GM21737 (cell line): ENCODE data around the gene CPNE5.

ENCODE experiments used
- ATAC-seq: cut with Tn5 transposase; IDR thresholded peaks from one replicate; pipeline ENCODE4 v1.9.1; 2021; ENCODE audit warnings: mild to moderate bottlenecking, moderate library complexity; ENCODE audit not compliant: unreplicated experiment

CPNE5 gene

GRCh38 chr6:36858407-36858981 lies 19.2 kb upstream of the CPNE5 start:
- no peak for ATAC-seq

- no peak for ATAC-seq
These were observed 18.1 kb upstream of the CPNE5 start for GRCh38 chr6:36857325-36857724.

DNA sequence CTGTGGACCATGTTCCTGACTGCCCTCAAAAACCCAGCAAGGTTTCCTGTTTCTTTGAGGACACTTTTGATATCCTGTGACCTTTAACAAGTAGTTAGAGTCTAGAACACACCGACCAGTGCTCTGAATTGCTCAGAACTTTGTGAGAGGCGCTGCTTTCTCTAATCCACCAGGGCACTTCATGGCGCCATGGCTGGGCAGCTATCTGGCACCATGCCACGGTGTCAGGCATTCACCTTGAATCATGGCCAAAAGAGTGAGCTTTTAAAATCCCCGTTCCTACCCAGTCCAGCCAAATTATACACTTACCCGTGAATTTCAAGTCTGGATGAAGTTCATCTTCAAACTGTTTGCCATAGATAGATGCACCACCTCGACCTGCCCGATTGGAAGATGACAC lies 17.0 kb upstream of the CPNE5 start:
- no peak for ATAC-seq

- no peak for ATAC-seq
These were observed 16.5 kb upstream of the CPNE5 start for GRCh38 chr6:36855750-36856149.

DNA sequence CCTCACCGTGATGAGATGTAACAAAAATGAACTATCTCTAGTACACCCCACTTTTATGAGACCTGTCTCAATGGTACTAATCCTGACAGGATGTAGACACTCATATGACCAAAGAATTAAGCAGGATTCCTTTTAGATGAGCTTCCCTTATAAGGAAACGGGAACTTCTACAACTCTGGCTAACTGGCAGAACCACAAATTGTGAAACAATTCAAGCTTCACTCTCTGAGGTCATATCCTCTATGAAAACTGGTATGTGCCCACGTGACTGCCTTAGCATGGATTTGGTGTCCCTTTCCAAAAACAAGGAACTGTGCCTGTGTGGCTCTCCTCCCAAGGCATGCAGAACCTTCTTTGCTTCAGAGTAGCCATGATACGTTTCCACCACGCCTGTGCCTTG lies 14.1 kb upstream of the CPNE5 start:
- no peak for ATAC-seq

GRCh38 chr6:36852481-36853147 lies 13.4 kb upstream of the CPNE5 start:
- no peak for ATAC-seq

DNA sequence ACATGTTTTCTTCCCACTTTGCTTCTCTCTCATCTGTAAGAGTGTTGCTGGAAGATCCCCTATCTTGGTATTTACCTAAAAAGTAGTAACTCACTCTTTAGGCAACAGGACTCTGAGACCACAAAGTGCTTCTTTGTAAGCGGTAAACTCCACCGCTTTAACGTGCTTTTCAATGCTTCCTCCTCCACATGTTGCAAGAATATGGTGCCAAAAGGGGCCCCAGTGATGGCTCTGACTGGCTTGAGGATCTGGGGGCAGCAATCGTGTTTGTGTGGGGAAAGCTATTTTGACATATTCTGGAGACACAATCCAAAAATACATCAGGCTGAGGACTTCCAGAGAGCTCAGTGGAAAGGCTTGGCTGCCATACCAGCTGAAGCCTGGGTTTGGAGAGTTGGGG lies 12.4 kb upstream of the CPNE5 start:
- ATAC-seq, result no peak

- ATAC-seq, result no peak
These were observed 11.9 kb upstream of the CPNE5 start for GRCh38 chr6:36851149-36851614.

- no peak for ATAC-seq
These were observed 10.8 kb upstream of the CPNE5 start for GRCh38 chr6:36850021-36850420.

DNA sequence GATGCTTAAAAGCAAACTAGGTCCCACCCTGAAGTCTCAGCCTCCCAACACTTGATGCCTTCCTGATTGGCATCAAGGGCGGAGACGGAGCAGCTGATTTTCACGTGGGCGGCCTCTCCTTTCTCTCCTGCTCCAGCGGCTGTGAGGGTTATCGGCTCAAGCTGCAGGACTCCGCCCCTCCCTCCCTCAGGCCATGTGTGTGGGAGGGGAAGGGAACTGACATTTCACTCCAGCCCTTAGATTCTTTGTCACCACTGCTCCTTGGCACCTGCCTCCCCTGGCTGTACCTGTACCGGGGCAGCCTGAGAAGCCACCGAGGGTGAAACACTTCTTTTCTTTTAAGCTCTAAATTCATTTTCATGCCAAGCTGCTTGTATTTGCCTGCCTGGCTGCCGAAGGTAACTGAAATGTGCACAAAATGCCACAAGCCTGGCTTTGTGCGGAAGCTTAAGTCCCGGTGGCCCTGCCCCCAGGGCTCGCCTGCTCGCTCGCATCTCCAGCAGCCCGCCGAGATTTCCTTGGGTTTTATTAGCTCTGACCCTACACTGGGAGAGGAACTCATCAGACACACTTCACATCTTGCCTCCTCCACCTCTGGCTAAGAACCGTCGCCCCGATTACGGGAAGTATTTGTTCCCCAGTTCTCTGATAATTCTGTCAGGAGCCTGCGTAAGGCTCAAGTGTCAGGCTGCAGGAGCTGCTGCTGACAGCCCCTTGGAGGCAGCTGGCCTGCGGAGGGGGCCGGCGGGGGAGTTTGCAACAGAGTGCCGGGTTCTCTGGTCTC lies 9.6 kb upstream of the CPNE5 start:
- no peak for ATAC-seq

DNA sequence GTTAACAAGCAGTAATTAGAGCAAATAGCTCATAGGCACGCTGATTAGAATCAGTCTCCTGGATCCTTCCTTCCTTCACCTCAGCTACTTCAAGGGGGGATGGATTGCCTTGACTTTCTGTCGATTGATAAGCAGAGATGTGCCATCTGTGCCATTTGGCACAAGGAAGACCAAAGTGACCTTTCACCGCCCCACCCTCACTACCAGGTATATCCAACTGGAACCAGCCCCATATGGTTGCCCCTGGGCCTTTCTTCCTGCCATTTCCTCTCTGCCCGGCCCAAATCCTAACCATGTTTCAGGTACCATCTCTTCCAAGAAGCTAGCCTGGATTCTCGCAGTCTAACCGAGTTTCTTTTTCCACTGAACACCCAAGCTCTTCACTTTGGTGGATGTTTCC lies 8.7 kb upstream of the CPNE5 start:
- no peak for ATAC-seq

GRCh38 chr6:36847152-36847551 lies 7.9 kb upstream of the CPNE5 start:
- ATAC-seq, result no peak

DNA sequence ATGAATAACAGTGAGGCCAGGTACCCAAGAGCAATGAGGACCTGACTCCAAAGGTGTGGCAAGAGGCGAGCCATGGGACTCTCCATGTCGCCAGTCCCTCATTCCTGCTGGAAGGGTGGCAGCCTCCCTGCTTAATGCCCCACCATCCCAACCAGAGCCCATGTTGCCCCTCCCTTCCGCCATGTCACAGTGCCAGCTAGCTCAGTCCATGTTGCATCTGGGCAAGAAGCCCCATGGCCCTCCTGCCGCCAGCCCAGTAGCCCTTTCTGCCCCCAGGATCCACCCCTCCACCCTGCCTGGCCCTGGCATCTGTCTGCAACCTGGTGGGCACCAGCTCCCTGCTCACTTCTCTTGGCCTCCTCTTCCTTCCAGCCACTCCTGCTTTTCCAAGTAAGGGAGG lies 6.0 kb upstream of the CPNE5 start:
- ATAC-seq, result no peak

DNA sequence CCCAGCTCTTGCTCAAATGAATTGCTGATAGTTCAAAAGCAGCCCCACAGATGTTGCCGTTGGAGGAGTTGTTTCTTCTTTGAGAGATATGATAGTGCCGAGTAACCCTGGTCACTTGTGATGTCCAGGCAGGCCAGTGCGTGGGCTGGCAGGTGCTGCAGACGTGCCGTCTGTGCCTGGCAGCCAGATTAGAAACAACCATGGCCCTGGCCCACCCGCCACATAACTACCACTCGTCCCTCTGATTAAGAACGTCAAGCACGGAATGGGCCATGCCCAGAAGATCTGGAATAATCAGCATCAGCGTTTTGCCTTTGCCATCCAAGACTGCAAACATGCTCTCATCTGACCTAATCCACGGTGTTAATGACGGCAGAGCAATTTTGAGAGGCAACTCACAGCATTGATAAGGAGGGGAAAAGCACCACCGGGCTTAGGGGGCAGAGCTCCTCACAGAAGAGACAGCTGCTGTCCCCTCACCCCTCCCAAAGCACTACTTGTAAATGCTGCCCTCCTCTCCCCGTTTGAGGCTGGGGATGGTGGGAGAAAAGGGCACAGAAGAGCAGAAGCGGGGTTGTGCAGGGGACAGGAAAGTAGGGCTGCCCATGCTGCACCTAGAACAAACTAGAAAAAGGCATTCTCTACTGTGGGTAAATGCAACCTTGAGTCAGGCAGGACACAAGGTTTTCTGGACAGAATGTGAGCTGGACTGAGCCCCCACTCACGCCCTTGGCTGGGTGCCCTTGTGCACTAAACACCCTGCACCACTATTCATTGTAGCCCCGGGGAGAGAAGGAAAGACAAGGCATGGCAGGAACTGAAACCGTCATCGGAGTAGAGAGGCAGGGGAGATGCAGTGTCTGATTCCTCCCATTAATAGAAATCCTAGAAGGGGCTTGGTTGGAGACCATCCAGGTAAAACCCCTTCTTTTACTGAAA lies 5.3 kb upstream of the CPNE5 start:
- no peak for ATAC-seq

DNA sequence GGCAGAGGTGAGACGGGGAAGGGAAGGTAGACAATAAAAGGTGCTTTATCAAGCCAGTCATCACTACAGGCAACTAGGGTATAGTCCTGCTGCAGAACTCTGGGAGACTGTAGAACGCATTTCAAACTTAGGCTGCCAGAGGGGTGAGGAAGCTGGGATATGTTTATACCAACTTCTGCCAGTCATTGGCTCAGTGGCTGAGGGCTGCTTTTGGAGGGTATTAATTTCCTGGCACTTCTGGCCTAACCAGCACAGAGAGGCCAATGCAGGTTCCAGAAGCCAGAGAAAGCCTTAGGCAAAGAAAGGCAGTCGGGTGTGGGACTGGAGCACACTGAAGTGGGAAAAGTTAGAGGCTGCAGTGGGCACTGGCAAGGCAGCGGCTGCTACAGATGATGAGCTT lies 3.9 kb upstream of the CPNE5 start:
- no peak for ATAC-seq

GRCh38 chr6:36841756-36842155 lies 2.5 kb upstream of the CPNE5 start:
- ATAC-seq, result no peak

DNA sequence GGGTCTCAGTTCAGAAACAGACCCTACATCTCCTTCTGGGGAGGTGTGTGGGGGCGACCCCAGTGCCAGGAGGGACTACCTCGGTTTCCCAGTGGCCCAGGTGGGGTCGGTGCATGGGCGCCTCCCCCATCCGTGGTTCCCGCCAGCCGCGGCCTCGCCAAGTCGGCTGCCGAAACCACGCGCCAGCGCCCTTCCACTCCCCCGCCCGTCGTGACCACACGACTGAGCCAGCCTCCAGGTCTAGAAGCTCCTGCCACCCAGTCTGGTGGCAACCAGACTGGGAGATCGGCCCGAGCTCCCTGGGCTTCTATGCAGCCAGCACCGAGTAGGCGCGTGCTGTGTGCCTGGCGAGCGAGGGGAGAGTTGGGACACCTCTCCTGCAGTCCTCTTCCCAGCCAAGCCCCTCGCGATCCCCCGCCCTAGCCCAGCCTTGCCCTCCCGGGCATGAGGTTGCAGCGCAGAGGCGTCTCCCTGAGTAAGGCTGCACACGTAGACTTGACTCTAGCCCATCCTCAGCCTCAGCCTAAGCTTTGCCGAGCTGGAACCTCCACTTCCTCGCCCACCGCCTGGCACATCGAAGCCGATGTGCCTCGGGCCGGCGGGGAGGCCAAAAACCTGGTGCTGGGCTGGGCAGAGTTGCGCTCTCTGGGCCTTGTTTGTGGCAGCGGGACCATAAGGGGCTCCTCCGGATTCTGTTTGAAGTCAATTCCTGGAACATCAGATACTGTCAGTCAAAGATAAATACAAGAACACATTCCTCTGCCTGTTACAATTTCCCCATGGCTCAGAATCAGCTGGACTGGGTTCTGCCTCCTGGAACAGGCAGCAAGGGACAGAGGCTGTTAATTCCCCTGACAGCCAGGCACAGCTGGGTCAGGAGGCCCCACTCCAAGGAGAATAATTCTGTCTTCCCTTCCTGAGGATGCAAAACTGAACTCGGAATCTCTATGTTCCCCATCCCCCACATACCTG lies 1.5 kb upstream of the CPNE5 start:
- no peak for ATAC-seq

DNA sequence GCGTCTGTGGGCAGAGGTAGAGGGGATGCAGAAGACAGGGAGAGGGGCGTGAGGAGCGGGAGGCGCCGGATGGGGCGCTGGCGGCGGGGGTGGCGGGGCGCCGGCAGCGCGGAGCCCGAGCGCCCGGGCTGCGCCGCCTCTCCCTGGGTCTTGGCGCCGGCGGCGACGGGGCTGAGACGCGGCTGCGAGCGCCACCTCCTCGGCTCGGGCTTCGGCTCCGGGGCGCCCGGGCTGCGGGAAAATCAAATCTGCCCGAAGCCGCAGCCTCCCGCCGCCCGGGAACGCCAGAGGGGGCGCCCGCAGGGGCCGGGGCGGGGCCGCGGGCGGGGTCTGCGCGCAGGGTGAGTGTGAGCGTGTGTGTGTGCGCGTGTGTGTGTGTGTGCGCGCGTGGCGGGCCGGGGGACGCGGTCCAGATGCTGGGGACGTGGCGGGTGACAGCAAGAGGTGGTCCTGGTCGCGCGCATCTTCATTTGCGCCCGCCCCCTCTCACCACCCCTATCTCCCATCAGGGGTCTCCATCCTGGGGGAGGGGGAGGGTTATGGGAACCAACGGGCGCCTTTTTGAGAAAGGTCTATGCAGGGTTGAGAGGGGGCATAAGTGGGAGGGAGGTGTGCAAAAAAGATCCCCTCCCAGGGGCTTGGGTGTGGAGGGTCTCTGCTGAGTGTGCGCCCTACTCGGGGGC lies 646 bp upstream of the CPNE5 start:
- ATAC-seq, result no peak

DNA sequence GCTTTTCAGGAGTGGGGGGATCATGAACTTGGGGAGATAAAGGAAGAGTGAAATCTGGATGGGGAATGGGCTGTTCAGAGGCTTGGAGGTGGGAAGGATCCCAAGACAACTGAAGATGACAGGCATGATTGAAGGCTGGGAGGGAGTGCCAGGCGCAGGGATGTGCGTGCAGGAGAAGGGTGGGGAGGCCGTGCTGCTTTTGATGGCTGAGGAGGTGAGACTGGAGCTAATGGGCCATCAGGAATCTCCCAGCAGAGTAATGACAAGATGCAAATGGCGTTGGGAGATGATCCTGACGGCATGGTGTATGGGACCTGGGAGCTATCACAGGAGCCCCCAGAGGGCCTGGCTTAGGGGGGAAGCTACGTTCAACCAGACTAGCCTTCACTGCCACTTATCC lies 1.6 kb downstream of the CPNE5 start:
- no peak for ATAC-seq

DNA sequence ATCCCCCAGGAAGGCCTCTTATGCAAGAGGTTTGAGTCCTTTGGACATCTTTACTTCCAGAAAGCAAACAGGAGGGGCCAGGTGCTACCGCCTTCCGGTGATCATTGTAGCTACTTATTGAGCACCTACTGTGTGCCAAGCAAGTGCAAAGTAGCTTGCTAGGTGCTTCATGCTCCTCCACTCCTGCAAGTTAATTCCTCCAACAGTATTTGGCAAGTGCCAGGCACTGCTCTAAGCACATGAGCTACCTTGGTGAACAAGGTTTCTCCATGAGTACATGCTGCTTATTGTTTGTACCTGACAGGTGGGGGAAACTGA lies 2.3 kb downstream of the CPNE5 start:
- no peak for ATAC-seq
